ENCODE data around the gene DRAXIN.

GRCh38 chr1:11681071-11681771 lies 10.3 kb upstream of the DRAXIN start, which contains the start of gene MAD2L2:
- TF ChIP-seq POLR2A (IDR thresholded peaks at IDR 0.05), result peak; percentile 12 to 64 (median 50)
- no peak for TF ChIP-seq CTCF (IDR thresholded peaks at IDR 0.05)

All from body of pancreas (tissue), 4 donors.